HCT116 (cell line): ENCODE results near the gene SUPT3H. TPM values are rescaled to one million over a fixed set of nuclear protein-coding genes. Genes with fewer than 3 reads are reported as not detected.

Experiments used
- ATAC-seq: fragments of 200-7000 bp; cut with Tn5 transposase; 2 replicates; pipeline ENCODE4 v1.9.1; 2020; ENCODE audit warnings: mild to moderate bottlenecking, moderate library complexity
- BruUV-seq: library from RNA; stranded (reverse); fragments of 400-500 nt; replicated peaks from 2 replicates; lab custom pipeline; 2021; lab: Mats Ljungman, UMichigan
- CTCF ChIA-PET: fragments of 300-600 bp; sonication (Branson Sonifier 250); formaldehyde crosslinking; loops from one replicate; lab custom pipeline; 2021; ENCODE audit warnings: antibody characterized with exemption; lab: Charles Lee
- POLR2A ChIA-PET: fragments of 300-600, 350-600 bp; sonication (Branson Sonifier 250); formaldehyde crosslinking; loops from one replicate; lab custom pipeline; 2021; ENCODE audit warnings: antibody characterized with exemption; lab: Charles Lee
- RAD21 ChIA-PET, 2 experiments: fragments of 300-600 bp; sonication (Branson Sonifier 250); formaldehyde crosslinking; loops; one replicate each; lab custom pipeline; 2023; ENCODE audit warnings: low total read pairs in 2 of 2; ENCODE audit not compliant: uncharacterized antibody in 2 of 2, unreplicated experiment in 2 of 2, low non-redundant PET in 1 of 2; lab: Charles Lee
- DNase-seq: peaks from one replicate; pipeline ENCODE4 v3.0.0-alpha.2; 2010; ENCODE audit warnings: low read depth, low spot score
- H2AFZ ChIP-seq: fragments of 200-600 bp; shearing (Covaris generic), sonication (generic); 2 replicates; pipeline ENCODE4 v1.6.1; 2017; ENCODE audit warnings: low read depth, mixed run types, mixed read lengths, antibody characterized with exemption, low read length; ENCODE audit not compliant: poor library complexity, severe bottlenecking
- H3K27ac ChIP-seq: 2 replicates; pipeline ENCODE4 v1.5.1; 2012; ENCODE audit warnings: low read depth, low read length
- H3K27me3 ChIP-seq: fragments of 200-600 bp; sonication (generic); 2 replicates; pipeline ENCODE4 v1.6.1; 2016; ENCODE audit warnings: mixed run types, low read length, mixed read lengths; ENCODE audit not compliant: insufficient read depth
- H3K36me3 ChIP-seq, 2 experiments: fragments of 200-500 bp in 1 of 2; fragments of 200-600 bp in 1 of 2; sonication (Bioruptor generic) in 1 of 2; sonication (generic) in 1 of 2; 2 replicates each; pipeline versions ENCODE4 v1.5.1 to v1.6.1; 2014 to 2016; ENCODE audit warnings: low read length in 2 of 2, inconsistent platforms in 1 of 2, mixed read lengths in 1 of 2, mixed run types in 1 of 2; ENCODE audit not compliant: insufficient read depth in 2 of 2, control insufficient read depth in 1 of 2
- H3K4me1 ChIP-seq, 2 experiments: fragments of 200-600 bp in 1 of 2; sonication (generic) in 1 of 2; 2 replicates each; pipeline versions ENCODE4 v1.5.1 to v1.6.1; 2012 to 2017; ENCODE audit warnings: low read length in 2 of 2, inconsistent platforms in 1 of 2, mild to moderate bottlenecking in 1 of 2, mixed read lengths in 1 of 2, mixed run types in 1 of 2, moderate library complexity in 1 of 2; ENCODE audit not compliant: insufficient read depth in 2 of 2, control insufficient read depth in 1 of 2
- H3K4me2 ChIP-seq: fragments of 200-600 bp; sonication (generic); 2 replicates; pipeline ENCODE4 v1.6.1; 2017; ENCODE audit warnings: mixed run types, low read length, mixed read lengths
- H3K4me3 ChIP-seq, 2 experiments: fragments of 200-600 bp in 1 of 2; sonication (generic) in 1 of 2; replicated peaks in 1 of 2; 2 replicates each; pipeline ENCODE4 v1.5.1; 2011 to 2016; ENCODE audit warnings: low read length in 2 of 2, control low read depth in 1 of 2, low read depth in 1 of 2, mild to moderate bottlenecking in 1 of 2, mixed read lengths in 1 of 2, mixed run types in 1 of 2
- H3K79me2 ChIP-seq: fragments of 200-600 bp; sonication (generic); 2 replicates; pipeline ENCODE4 v1.6.1; 2017; ENCODE audit warnings: mild to moderate bottlenecking, mixed run types, low read length, moderate library complexity, mixed read lengths; ENCODE audit not compliant: insufficient read depth
- H3K9ac ChIP-seq: fragments of 200-600 bp; sonication (generic); 2 replicates; pipeline ENCODE4 v1.6.1; 2016; ENCODE audit warnings: low read length, mixed read lengths
- H3K9me2 ChIP-seq: fragments of 200-600 bp; sonication (generic), shearing (Covaris generic); 2 replicates; pipeline ENCODE4 v1.6.1; 2017; ENCODE audit warnings: mixed run types, mild to moderate bottlenecking, moderate library complexity; ENCODE audit not compliant: insufficient read depth
- H3K9me3 ChIP-seq, 2 experiments: fragments of 200-500 bp in 1 of 2; fragments of 200-600 bp in 1 of 2; sonication (Bioruptor generic) in 1 of 2; sonication (generic) in 1 of 2; 2 replicates each; pipeline ENCODE4 v1.6.1; 2014 to 2017; ENCODE audit warnings: low read length in 2 of 2, mixed read lengths in 2 of 2, inconsistent platforms in 1 of 2, low read depth in 1 of 2, mild to moderate bottlenecking in 1 of 2, mixed run types in 1 of 2, moderate library complexity in 1 of 2; ENCODE audit not compliant: control insufficient read depth in 1 of 2, insufficient read depth in 1 of 2
- H4K20me1 ChIP-seq: fragments of 200-600 bp; sonication (generic), shearing (Covaris generic); 2 replicates; pipeline ENCODE4 v1.6.1; 2017; ENCODE audit warnings: mixed run types, mild to moderate bottlenecking, moderate library complexity; ENCODE audit not compliant: insufficient read depth
- CTCF ChIP-seq, 3 experiments: fragments of 200-600 bp in 1 of 3; sonication (generic) in 1 of 3; IDR thresholded peaks in 2 of 3; conservative IDR thresholded peaks in 1 of 3; 2 replicates each; pipeline ENCODE4 v1.5.1; 2012 to 2017; ENCODE audit warnings: low read depth in 2 of 3, low read length in 2 of 3, antibody characterized with exemption in 1 of 3, borderline replicate concordance in 1 of 3, control low read depth in 1 of 3, mild to moderate bottlenecking in 1 of 3, mixed read lengths in 1 of 3, mixed run types in 1 of 3, moderate library complexity in 1 of 3; ENCODE audit not compliant: insufficient read depth in 1 of 3
- EGR1 ChIP-seq: IDR thresholded peaks from 2 replicates; pipeline ENCODE4 v1.6.1; 2012; ENCODE audit warnings: low read depth
- ELF1 ChIP-seq: IDR thresholded peaks from 2 replicates; pipeline ENCODE4 v1.6.1; 2012; ENCODE audit warnings: low read depth, borderline replicate concordance
- EZH2 ChIP-seq: fragments of 200-600 bp; sonication (generic); IDR thresholded peaks from 2 replicates; pipeline ENCODE4 v1.6.1; 2017; ENCODE audit warnings: antibody characterized with exemption, mixed run types
- EZH2phosphoT487 ChIP-seq: fragments of 200-600 bp; IDR thresholded peaks from 2 replicates; pipeline ENCODE4 v1.6.1; 2018; ENCODE audit warnings: antibody characterized with exemption, borderline replicate concordance
- FOSL1 ChIP-seq: IDR thresholded peaks from 2 replicates; pipeline ENCODE4 v1.6.1; 2012; ENCODE audit warnings: low read depth
- JUND ChIP-seq: IDR thresholded peaks from 2 replicates; pipeline ENCODE4 v1.6.1; 2012
- POLR2A ChIP-seq: IDR thresholded peaks from 2 replicates; pipeline ENCODE4 v1.7.0; 2011; ENCODE audit warnings: borderline replicate concordance; ENCODE audit not compliant: insufficient read depth, insufficient read length; ENCODE audit errors: extremely low read depth
- RAD21 ChIP-seq: IDR thresholded peaks from 2 replicates; pipeline ENCODE4 v1.6.1; 2012; ENCODE audit warnings: low read depth, mild to moderate bottlenecking
- REST ChIP-seq: IDR thresholded peaks from 2 replicates; pipeline ENCODE4 v1.6.1; 2012; ENCODE audit warnings: low read depth
- SIN3A ChIP-seq: IDR thresholded peaks from 2 replicates; pipeline ENCODE4 v1.6.1; 2012; ENCODE audit warnings: low read depth
- SRF ChIP-seq: IDR thresholded peaks from 2 replicates; pipeline ENCODE4 v1.6.1; 2012; ENCODE audit warnings: low read depth
- ZBTB33 ChIP-seq: IDR thresholded peaks from 2 replicates; pipeline ENCODE4 v1.6.1; 2011; ENCODE audit warnings: mild to moderate bottlenecking, low read length, moderate library complexity; ENCODE audit not compliant: insufficient replicate concordance; ENCODE audit errors: extremely low read depth
- ZFX ChIP-seq: fragments of 450-650 bp; IDR thresholded peaks from 2 replicates; pipeline ENCODE4 v1.6.1; 2017
- ZNF274 ChIP-seq: fragments of 200-500 bp; sonication (Bioruptor generic); IDR thresholded peaks from 2 replicates; pipeline ENCODE4 v1.6.1; 2014; ENCODE audit warnings: mild to moderate bottlenecking, low read depth, low read length, inconsistent platforms
- intact Hi-C: fragments of 100-400 bp; cut with micrococcal nuclease; formaldehyde crosslinking; loops from 2 replicates; pipeline ENCODE4 v1.10.0; 2022
- total RNA-seq: library from RNA; stranded (reverse); gene quantifications from one replicate; pipeline ENCODE4 v1.2.1, GENCODE V29; 2021; ENCODE audit not compliant: unreplicated experiment

SUPT3H gene
- total RNA-seq, 1 experiment from 2014 or later, result 7.4 TPM

DNA sequence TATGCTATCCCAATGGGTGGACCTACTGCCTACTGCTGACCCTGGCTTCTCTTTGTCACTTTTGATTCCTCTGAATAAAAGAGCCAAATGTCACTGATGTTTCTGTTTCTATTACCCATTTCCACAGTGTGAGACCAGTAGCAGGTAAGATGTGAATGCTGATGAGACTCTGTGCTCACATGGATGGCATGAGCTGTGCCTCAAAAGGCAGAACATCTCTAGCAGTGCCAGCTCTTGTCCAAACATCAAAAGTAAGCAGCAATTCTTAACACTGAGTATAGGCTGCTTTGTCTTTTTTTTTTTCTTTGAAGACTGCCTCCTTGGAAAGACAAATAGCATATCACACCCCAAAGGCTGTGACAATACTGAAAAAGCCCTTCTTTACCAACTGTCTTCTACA is 508.8 kb downstream of the SUPT3H start:
- ChIA-PET CTCF (no interaction called here), POLR2A (no interaction called here), RAD21 (no interaction called here)
- Histone ChIP-seq H3K4me1 (no peaks in the 10 kb centered on the region), H2AFZ (no peak overlapping the region), H3K4me2 (no peak overlapping the region), H3K9ac (no peak overlapping the region), H3K36me3 (no peaks in the 10 kb centered on the region), H3K4me3 (no peak overlapping the region), H3K9me2 (no peaks in the 10 kb centered on the region), H3K9me3 (no peaks in the 10 kb centered on the region), H3K27me3 (no peaks in the 10 kb centered on the region), H3K27ac (no peak overlapping the region), H4K20me1 (no peaks in the 10 kb centered on the region), H3K79me2 (no peaks in the 10 kb centered on the region)
- TF ChIP-seq SIN3A (no peak), EZH2 (no peak), EGR1 (no peak)
- intact Hi-C loops, result no loop called here
- no TSS peak for BruUV-seq
- no peak for ATAC-seq
- DNase-seq, result no peak

DNA sequence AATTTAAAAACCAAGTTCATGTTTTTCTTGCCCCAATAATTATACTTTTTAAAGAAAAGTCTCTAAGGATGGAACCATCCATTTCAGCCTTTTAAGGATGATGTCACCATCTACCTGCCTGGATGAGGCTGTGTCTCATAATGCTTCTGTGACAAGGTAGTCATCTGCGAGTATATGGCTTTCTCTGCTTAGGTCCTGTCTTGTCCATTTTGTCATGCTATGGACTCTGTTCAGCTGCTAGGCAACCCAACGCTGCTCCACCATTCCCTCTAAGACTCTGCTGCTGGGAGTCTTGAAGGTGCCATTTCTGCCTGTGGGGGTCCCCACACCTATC is 509.4 kb downstream of the SUPT3H start:
- Histone ChIP-seq H3K9ac (no peak overlapping the region), H3K36me3 (no peaks in the 10 kb centered on the region), H3K9me2 (no peaks in the 10 kb centered on the region), H3K27me3 (no peaks in the 10 kb centered on the region), H3K27ac (no peak overlapping the region), H2AFZ (no peak overlapping the region), H3K4me3 (no peak overlapping the region), H3K4me2 (no peak overlapping the region), H3K4me1 (no peaks in the 10 kb centered on the region), H3K9me3 (no peaks in the 10 kb centered on the region), H4K20me1 (no peaks in the 10 kb centered on the region), H3K79me2 (no peaks in the 10 kb centered on the region)
- intact Hi-C loops, result no loop called here
- CTCF ChIA-PET, result no interaction called here
- DNase-seq (no peak), ATAC-seq (no peak)
- POLR2A ChIA-PET, result no interaction called here
- RAD21 ChIA-PET, result no interaction called here
- no TSS peak for BruUV-seq
- TF ChIP-seq SIN3A (no peak), ZNF274 (no peak), RAD21 (no peak), EZH2phosphoT487 (no peak), ELF1 (no peak), ZBTB33 (no peak), REST (no peak), FOSL1 (no peak), SRF (no peak), POLR2A (no peak), CTCF (IDR thresholded peaks at IDR 0.05 in 2 of 3, conservative IDR thresholded peaks at IDR 0.05 in 1 of 3; ENCODE audit: borderline replicate concordance in 1 of 3, insufficient read depth in 1 of 3, low read depth in 2 of 3, low read length in 2 of 3) (no peak), EGR1 (no peak), JUND (no peak), ZFX (no peak)
